Stromal cell of bone marrow (primary cell): ENCODE data around the gene SDR42E2.
A peak's percentile ranks its signal among the peaks of the same experiment; 100 is the strongest.
"Not testable (repeated sequence)": the region's sequence is repeated elsewhere in the genome, so short reads cannot be mapped to it uniquely, and the experiment has no call there.

ENCODE experiments used
- DNase-seq: peaks from one replicate; pipeline ENCODE4 v3.0.0-alpha.2; 2012; ENCODE audit warnings: low read depth

The SDR42E2 gene

DNA sequence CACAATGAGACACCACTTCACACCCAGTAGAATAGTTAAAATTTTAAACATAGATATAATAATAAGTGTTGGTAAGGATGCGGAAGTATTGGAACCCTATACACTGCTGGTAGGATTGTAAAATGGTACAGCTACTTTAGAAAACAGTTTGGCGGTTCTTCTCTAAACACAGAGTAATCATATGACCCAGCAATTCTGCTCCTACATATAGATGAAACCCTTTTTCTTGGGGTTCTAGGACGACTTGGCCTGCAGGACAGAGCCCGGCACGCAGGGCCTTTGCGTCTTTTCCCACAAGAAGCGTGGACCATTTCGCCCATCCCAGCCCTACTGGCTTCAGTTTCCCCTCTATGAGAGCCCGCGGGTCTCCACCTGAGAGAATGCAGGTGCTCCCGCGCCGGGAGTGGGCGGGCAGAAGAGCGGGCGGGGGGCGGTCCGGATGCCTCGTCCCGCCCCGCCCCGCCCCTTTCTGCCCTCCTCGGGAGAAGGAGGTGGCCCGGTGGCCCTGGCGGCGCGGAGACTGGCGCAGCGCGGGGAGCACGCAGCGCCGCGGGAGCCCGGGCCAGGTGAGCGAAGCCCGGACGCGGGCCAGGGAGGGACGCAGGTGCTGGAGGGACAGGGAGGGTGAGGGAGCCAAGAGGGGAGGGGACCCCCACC is at the start of gene SDR42E2:
Gene SDR42E2, plus strand, starts transcription at position 508 of the 657 bp plus-strand sequence. CDS start 3,077 bp downstream, outside the sequence.
- no peak for DNase-seq

- DNase-seq: no peak
Observed at GRCh38 chr16:22116095-22116700, 46.1 kb upstream of the SDR42E2 start.

- no peak for DNase-seq
Observed at GRCh38 chr16:22117609-22118008, 44.7 kb upstream of the SDR42E2 start.

DNA sequence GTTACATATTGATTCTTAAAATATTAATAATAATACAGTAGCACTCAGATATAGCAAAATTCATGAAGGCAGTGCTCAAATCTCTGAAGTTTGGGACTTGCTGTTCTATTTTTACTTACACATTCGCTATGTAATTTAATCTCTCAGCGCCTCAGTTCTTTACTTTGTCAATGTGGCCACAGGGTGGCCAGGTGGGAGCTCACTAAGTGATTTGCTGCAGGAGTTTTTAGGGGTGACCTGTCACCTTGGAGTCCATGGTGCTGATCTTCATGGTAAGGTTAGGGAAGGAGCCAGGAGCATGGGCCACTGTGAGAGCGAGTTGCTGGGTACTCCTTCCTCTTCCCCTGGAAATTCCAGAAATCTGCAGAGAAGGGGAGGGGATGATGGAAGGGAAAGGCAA is 41.9 kb upstream of the SDR42E2 start:
- DNase-seq: no peak

GRCh38 chr16:22122239-22122638 is 40.1 kb upstream of the SDR42E2 start:
- no peak for DNase-seq

DNA sequence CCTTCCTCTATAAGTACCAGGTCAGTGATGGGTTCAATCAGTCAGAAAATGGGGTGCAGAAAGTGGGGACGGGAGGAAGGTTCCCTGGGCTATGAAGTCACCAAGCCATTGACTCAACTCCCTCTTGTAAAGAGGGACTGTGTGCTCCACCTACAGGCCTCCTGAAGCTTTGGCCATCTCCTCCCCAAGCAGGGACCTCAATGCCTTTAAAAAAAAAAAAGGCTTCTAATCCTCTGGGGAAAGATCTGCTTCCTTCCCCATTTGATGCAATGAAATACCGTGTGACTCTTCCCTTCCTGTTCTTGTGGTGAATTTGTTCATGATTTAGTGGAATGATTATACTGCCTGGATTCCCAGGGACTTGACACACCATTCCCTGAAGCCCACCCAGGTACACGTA is 39.2 kb upstream of the SDR42E2 start:
- no peak for DNase-seq

DNA sequence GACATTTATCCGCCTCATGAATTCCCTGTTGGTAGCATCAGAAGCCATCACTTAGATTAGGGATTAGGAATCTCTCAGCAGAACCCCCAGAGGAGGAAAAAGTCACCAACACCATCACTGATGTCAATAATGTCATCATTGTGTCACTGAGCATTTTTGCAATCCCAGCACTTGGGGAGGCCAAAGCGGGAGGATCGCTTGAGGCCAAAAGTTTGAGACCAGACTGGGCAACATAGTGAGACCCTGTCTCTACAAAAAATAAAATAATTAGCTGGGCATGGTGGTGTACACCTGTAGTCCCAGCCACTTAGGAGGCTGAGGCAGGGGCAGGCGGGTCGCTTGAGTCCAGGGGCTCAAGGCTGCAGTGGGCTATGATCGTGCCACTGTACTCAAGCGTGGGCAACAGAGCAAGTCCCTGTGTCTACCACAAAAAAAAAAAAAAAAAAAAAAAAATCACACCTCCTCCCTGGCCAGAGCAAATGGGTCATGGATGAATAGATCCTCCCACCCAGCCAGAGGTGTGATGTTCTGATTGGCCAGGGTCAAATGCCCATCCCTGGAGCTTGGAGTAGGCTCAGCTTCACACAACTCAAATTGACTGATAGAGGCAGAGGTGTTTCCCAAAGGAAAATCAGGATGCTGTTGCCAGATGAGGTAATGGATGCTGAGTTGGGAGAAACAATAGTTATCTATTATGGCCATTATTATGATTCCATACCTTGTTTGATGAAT is 38.4 kb upstream of the SDR42E2 start:
- DNase-seq: no peak

DNA sequence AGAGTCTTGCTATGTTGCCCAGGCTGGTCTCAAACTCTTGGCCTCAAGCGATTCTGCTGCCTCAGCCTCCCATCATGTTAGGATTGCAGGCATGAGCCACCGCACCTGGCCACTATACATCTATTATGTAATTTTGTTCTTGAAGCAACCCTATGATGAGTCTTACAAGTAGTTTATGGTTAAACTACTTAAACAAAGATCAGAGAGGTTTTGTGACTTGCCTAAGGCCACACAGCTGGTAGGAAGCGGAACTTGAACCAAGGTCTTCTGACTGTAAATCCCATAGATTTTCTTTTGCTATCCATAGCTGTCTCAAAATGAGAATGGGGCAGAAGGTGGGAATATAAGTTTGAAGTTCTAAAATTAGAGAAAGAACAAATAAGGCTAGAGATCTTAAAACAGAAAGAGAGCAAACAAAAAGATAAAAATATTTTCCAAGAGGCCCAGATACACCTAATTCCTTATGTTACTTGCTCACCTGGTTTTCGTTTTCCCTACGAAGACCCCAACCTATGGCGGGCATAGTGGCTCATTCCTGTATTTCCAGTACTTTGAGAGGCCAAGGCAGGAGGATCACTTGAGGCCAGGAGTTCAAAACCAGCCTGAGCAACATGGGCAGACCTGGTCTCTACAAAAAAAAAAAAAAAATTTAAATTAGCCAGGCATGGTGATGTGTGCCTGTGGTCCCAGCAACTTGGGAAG is 37.6 kb upstream of the SDR42E2 start:
- DNase-seq: no peak

- peak; percentile 21 for DNase-seq
Observed at GRCh38 chr16:22126037-22126558, 36.2 kb upstream of the SDR42E2 start.

- not testable (repeated sequence) for DNase-seq
Observed at GRCh38 chr16:22128537-22128936, 33.8 kb upstream of the SDR42E2 start.

DNA sequence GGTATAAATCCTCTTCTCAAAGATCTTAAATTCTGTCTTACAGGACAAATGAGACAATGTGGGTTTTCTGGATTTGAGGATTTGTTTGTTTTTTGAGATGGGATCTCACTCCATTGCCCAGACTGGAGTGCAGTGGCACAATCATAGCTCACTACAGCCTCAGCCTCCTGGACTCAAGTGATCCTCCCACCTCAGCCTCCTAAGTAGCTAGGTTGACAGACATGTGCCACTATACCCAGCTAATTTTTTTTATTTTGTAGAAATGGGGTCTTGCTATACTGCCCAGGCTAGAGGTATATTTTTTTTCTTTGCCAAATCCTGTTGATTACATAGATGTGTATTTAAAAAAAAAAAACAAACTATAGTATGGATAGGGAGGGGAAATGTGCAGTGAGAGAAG is 31.8 kb upstream of the SDR42E2 start:
- DNase-seq: no peak

DNA sequence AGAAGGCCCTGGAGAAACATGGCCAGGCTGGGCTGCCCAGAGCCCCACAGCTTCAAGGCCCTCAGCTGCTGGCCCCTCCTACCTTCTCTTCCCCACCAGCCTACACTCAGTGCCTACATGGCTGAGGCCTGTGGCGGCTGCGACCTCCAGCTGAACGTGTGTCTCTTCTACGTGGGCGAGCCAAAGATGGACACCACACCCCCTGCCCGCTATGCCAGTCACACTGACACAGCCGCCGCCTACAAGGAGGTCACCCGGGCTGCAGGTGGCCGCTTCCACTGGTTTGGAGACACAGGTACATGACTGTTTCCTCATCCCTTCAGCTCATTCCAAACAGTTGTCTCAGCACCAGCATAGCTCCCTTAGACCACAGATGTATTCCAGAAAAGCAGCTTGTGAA is 29.5 kb upstream of the SDR42E2 start:
- no peak for DNase-seq

GRCh38 chr16:22138482-22138881 is 23.8 kb upstream of the SDR42E2 start:
- DNase-seq: no peak

GRCh38 chr16:22139008-22139407 is 23.3 kb upstream of the SDR42E2 start:
- DNase-seq: no peak

DNA sequence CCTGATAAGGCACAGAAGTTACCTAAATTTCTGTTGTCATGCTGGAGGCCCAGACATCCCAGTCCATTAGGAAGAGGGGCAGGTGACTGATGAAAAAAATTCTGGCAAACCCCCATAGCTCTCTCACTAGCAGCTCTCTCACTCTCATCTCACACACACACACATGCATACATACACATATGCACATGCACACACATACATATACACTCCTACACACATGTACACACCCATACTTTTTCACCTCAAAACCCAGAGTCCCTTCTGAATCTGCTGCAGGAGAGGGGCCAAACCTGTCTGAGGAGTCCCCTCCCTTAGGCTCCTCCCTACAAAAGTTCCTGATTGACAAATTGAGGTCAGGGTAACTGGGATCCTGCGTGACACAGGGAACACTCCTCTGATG is 22.6 kb upstream of the SDR42E2 start:
- no peak for DNase-seq

GRCh38 chr16:22141767-22142166 is 20.5 kb upstream of the SDR42E2 start:
- DNase-seq: no peak

- DNase-seq: no peak
Observed at GRCh38 chr16:22144520-22144919, 17.8 kb upstream of the SDR42E2 start.

DNA sequence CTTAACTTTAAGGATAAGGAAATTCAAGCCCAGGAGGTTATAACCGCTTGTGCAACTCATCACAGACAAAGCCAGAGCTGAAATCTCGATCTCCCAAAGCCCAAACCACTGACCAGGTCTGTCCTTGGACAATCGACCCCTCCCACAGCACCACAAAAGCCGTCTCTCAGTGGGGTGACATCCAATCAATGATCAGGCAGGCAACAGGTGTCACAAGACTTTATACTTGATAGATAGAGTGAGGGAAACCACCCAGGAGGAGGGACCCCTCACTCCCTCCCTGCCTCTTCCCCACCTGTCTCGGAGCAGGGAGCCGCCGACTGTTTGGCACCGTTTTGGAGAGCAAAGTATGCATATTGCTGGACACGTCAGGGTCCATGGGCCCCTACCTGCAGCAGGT is 14.5 kb upstream of the SDR42E2 start:
- no peak for DNase-seq

DNA sequence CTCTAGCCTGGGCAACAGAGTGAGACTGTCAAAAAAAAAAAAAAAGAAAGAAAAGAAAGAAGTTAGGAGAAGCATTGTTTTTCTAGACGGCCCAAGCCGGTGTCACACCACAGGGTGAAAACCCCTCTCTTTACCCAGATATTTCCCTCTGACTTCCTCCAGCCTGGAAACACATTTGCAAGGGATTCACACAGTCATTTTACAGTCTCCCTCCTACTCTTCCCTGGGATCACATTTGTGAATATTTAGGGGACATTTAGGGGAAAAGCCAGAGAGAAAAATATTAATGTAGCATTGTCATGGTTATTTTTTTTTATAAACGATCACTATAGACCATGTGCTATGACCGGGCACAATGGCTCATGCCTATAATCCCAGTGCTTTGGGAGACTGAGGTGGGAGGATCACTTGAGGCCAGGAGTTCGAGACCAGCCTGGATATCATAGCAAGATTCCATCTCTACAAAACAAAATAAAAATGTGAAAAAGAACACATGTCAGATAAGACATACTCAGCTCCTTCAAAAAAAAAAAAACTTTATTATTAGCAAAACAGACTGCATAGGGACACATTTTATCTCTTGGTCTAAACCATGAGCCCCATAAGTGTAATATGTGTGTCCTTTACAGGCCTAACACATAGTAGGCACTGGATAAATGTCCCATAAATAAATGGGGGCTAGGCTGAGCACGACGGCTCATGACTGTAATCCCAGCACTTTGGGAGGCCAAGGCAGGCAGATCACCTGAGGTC is 10.9 kb upstream of the SDR42E2 start:
- DNase-seq: no peak

GRCh38 chr16:22152316-22152715 is 10.0 kb upstream of the SDR42E2 start:
- no peak for DNase-seq

GRCh38 chr16:22153078-22153477 is 9.2 kb upstream of the SDR42E2 start:
- not testable (repeated sequence) for DNase-seq

DNA sequence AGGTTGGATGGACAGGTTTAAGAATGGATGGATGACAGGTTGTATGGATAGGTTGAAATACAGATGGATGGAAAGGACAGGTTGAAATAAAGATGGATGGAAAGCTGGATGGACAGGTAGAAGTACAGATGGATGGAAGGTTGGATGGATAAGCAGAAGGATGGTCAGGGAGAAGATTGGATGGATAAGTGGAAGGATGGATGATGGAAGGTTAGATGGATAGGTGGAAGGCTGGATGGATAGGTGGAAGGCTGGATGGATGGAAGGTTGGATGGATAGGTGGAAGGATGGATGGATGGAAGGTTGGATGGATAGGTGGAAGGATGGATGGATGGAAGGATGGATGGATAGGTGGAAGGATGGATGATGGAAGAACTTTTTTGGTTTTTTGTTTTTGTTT is 905 bp upstream of the SDR42E2 start:
- DNase-seq: no peak
